BLaER1 (cell line): ENCODE data around the gene TASP1.

Experiments used
- H3K27ac ChIP-seq: shearing (Covaris generic); formaldehyde crosslinking; 2 replicates; pipeline ENCODE4 v1.8.1; 2022
- H3K27me3 ChIP-seq: shearing (Covaris generic); formaldehyde crosslinking; 2 replicates; pipeline ENCODE4 v1.8.1; 2022
- H3K36me3 ChIP-seq: shearing (Covaris generic); formaldehyde crosslinking; 2 replicates; pipeline ENCODE4 v1.8.1; 2022
- H3K4me1 ChIP-seq: shearing (Covaris generic); formaldehyde crosslinking; 2 replicates; pipeline ENCODE4 v1.8.1; 2022
- H3K4me2 ChIP-seq: shearing (Covaris generic); formaldehyde crosslinking; 2 replicates; pipeline ENCODE4 v1.8.1; 2022
- H3K4me3 ChIP-seq: shearing (Covaris generic); formaldehyde crosslinking; 2 replicates; pipeline ENCODE4 v1.8.1; 2022
- H3K9ac ChIP-seq: shearing (Covaris generic); formaldehyde crosslinking; 2 replicates; pipeline ENCODE4 v1.8.1; 2022
- H3K9me3 ChIP-seq: shearing (Covaris generic); formaldehyde crosslinking; 2 replicates; pipeline ENCODE4 v1.8.1; 2022
- H4K20me1 ChIP-seq: shearing (Covaris generic); formaldehyde crosslinking; 2 replicates; pipeline ENCODE4 v1.8.1; 2022
- Cebpa-rat ChIP-seq: shearing (Covaris generic); IDR thresholded peaks from 2 replicates; pipeline ENCODE4 v1.8.1; 2022

Gene TASP1

DNA sequence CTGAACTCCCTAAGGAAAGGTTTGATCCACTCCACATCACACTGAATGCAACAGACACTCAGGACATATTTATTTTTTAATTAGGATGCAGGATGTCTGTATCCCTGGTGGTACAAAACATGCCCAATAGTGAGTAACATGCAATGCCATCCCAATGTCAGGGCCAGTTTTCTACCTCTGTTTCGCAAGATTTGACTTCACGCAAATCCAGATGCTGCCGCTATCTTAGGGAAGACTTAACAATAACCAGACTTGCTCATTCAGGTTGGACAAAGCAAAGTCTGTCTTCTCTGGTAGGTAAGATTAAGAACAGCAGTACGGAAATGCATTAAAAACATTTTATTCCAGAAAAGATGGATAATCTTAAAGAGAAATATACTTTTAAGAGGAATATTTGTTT is 103.1 kb downstream of the TASP1 start:
- H3K27me3 ChIP-seq: no peaks in the 10 kb centered on the region
- H3K9me3 ChIP-seq: no peaks in the 10 kb centered on the region
- TF ChIP-seq Cebpa-rat: no peak
- no peak overlapping the region for H3K9ac ChIP-seq
- no peak overlapping the region for H3K4me2 ChIP-seq
- no peaks in the 10 kb centered on the region for H3K4me1 ChIP-seq
- no peak overlapping the region for H3K4me3 ChIP-seq
- no peak overlapping the region for H3K27ac ChIP-seq
- peaks cover 21% of the 10 kb centered on the region for H3K36me3 ChIP-seq
- 0 out of 2 replicates have a peak, but pooled peaks cover 7% of the 10 kb centered on the region for H4K20me1 ChIP-seq

DNA sequence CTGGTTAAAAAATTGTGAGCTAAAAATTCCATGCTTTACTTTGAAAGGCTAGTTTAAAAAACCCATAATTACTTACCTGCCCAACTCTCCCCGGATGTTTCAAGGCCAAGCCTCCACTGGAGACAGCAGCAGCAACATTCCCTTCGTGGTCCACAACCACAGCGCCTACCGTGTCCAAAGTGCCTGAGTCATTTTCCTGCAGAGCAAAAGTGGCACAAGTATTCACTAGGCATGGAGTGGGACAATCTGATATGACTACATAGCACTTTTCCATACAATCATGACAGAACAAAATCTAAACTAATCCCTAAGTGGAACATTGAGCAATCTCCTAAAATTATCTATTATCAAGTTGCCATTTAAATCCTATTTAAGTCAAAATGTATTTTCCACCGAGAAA is 104.8 kb downstream of the TASP1 start:
- H3K9ac ChIP-seq: no peak overlapping the region
- H3K4me1 ChIP-seq: no peaks in the 10 kb centered on the region
- peaks cover 23% of the 10 kb centered on the region for H3K36me3 ChIP-seq
- 0 out of 2 replicates have a peak, but pooled peaks cover 7% of the 10 kb centered on the region for H4K20me1 ChIP-seq
- no peak overlapping the region for H3K4me3 ChIP-seq
- H3K27me3 ChIP-seq: no peaks in the 10 kb centered on the region
- no peak for TF ChIP-seq Cebpa-rat
- H3K27ac ChIP-seq: no peak overlapping the region
- no peak overlapping the region for H3K4me2 ChIP-seq
- no peaks in the 10 kb centered on the region for H3K9me3 ChIP-seq

DNA sequence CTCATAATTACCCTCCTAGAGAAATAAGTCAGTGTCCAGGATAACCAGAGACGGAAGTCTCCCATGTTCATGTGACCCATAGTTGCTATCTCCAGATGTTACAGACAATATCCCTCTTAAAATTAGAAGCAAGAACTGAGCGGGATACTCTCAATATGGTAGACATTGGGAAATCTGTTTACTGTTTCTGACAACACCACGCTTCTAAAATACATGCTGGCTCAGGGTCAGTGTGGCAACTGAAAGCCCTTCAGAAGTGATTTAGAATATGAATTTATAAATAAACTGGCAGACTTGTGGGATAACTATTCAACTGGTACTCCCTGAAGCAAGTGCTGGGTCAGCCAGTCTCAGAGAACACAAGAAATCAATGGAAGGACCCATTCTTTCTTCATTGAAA is 108.6 kb downstream of the TASP1 start:
- Histone ChIP-seq H3K36me3 (peaks cover 59% of the 10 kb centered on the region), H4K20me1 (no peaks in the 10 kb centered on the region), H3K4me3 (no peak overlapping the region), H3K27me3 (no peaks in the 10 kb centered on the region), H3K4me2 (no peak overlapping the region), H3K9me3 (no peaks in the 10 kb centered on the region), H3K27ac (no peak overlapping the region), H3K4me1 (no peaks in the 10 kb centered on the region), H3K9ac (no peak overlapping the region)
- no peak for TF ChIP-seq Cebpa-rat

DNA sequence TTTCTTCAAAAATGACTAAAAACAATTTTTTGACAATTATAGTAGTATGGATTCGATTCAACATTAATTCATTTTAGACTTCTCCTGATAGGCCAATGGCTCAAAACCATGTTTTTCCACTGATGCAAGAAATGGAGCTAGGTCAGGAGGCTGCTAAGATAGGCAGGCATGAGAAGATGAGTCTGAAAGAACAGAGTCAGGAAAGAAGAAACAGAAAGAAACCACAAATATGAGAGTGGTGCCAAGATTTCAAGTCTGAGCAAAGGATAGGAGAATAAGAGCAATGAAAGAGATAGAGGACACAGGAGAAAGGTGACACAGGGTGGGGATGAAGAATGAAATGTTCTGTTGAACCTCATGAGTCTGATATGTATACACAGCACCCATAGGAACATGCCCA is 112.2 kb downstream of the TASP1 start:
- Histone ChIP-seq H3K4me3 (no peak overlapping the region), H3K27ac (no peak overlapping the region), H3K36me3 (peaks cover 73% of the 10 kb centered on the region), H3K9ac (no peak overlapping the region), H4K20me1 (no peaks in the 10 kb centered on the region), H3K27me3 (no peaks in the 10 kb centered on the region), H3K4me2 (no peak overlapping the region), H3K4me1 (no peaks in the 10 kb centered on the region), H3K9me3 (0 out of 2 replicates have a peak, but pooled peaks cover 4% of the 10 kb centered on the region)
- no peak for TF ChIP-seq Cebpa-rat

DNA sequence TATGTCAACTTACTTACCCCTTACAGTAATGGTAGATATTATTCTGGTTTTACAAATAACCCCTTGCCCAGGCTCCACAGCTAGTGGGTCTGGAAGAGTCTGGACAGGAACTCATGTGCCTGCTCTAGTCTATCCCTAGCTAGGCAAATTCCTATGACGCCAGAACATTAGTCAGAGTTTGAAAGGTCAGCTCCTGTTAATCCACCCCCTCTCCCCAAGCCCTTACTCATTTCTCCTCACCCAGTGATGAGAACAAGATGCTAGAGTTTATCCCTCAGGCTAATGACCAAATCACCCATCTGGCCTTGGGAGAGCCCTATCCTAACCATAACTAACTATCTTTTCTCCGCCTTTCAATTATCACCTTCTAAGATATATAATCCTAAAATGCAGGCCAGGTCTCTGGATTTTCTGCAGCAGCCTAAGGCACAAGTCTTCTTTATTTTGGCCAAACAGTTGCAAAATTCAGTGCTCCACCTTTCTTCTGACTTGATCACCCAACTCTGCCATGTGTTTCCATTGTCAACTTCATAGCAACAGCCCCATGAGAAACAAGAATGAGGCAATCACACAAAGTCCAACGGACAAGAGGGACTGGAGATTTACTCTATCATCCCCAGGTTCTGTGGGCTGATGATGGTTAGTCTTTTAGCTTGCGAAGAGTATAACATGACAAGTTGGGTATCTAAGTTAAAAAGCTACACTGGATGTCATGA is 113.3 kb downstream of the TASP1 start:
- Histone ChIP-seq H3K27ac (no peak overlapping the region), H3K9ac (no peak overlapping the region), H4K20me1 (no peaks in the 10 kb centered on the region), H3K4me1 (no peaks in the 10 kb centered on the region), H3K36me3 (peaks cover 68% of the 10 kb centered on the region), H3K27me3 (no peaks in the 10 kb centered on the region), H3K4me2 (no peak overlapping the region), H3K9me3 (0 out of 2 replicates have a peak, but pooled peaks cover 4% of the 10 kb centered on the region), H3K4me3 (no peak overlapping the region)
- no peak for TF ChIP-seq Cebpa-rat

DNA sequence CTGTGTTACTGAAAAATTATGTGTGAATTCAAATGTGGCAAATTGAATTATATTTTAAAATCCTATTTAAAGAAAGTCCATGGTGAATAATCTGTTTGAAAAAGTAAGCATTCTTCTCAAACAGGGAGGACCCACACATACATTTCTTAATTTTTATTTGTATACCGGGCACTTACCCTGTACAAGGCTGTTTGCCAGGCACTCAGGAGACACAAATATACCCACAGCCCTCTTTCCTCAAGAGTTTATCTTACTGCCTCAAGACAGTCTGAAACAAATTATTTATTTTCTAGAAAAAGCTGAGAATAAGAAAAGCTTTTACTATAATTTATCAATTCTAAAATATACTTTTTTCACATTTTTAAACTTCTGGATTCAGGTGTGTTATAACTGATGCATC is 114.4 kb downstream of the TASP1 start:
- H4K20me1 ChIP-seq: no peaks in the 10 kb centered on the region
- no peak overlapping the region for H3K4me2 ChIP-seq
- no peak overlapping the region for H3K9ac ChIP-seq
- H3K36me3 ChIP-seq: peaks cover 68% of the 10 kb centered on the region
- H3K4me1 ChIP-seq: no peaks in the 10 kb centered on the region
- TF ChIP-seq Cebpa-rat: no peak
- no peak overlapping the region for H3K4me3 ChIP-seq
- 0 out of 2 replicates have a peak, but pooled peaks cover 4% of the 10 kb centered on the region for H3K9me3 ChIP-seq
- no peak overlapping the region for H3K27ac ChIP-seq
- no peaks in the 10 kb centered on the region for H3K27me3 ChIP-seq

DNA sequence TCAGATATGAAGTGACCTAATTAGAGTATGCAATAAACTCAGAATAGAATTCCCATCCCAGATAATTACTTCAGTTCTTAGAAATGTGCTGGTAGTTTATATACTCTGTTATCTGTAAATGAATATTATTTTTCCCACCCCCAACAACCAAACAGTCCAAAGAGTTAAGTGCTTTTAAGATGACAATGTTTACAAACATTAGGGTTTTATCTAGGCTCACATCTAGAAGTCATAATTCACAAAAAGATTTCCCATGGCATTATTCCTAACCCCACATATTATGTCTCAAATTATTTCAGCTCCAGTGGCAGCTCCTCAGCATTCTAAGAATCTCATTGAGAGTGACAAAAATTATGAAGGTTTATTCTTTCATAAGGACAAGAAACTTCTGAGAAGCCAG is 120.9 kb downstream of the TASP1 start:
- Histone ChIP-seq H3K4me1 (no peaks in the 10 kb centered on the region), H3K27ac (no peak overlapping the region), H3K27me3 (no peaks in the 10 kb centered on the region), H3K9ac (no peak overlapping the region), H3K36me3 (peaks cover 34% of the 10 kb centered on the region), H3K4me3 (no peak overlapping the region), H3K4me2 (no peak overlapping the region), H3K9me3 (peaks cover 11% of the 10 kb centered on the region; the same call in 1 of the 2 replicates), H4K20me1 (no peaks in the 10 kb centered on the region)
- TF ChIP-seq Cebpa-rat: no peak

DNA sequence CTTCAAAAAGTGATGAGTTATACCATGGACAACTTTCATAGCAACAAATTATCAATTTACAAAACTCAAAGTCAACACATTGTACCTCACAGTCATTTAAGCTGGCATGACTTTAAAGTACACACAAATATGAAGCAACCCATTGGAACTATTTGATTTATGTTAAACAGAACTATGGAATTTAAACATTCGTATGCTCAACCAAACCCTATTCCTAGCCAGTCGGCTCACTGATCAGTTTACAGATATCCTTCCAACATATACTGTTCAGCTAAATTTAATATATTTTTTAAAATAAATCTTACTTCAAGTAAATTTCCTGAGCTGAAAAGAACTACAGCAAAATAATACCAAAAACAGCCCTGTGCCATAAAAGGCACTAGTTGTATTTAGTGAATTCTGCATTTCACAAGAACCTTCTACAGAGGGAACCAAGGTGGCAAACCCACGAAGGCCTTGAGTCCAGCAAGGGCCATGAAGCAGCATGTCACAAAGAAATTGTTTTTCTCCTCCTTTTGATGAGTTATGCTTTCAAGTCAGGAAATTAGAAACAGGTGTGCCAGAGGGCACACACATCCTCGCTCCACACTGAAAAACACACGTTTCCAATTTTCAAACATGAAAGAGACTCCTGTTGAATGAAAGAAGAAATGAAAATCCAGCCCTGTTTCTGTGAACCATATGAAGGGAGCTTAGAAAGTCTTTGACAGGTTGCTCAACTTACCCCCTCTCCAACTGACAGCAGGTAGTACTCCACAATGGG is 122.8 kb downstream of the TASP1 start:
- Histone ChIP-seq H4K20me1 (no peaks in the 10 kb centered on the region), H3K4me2 (no peak overlapping the region), H3K36me3 (peaks cover 25% of the 10 kb centered on the region), H3K27ac (no peak overlapping the region), H3K9ac (no peak overlapping the region), H3K4me1 (no peaks in the 10 kb centered on the region), H3K27me3 (no peaks in the 10 kb centered on the region), H3K9me3 (peaks cover 15% of the 10 kb centered on the region; the same call in 1 of the 2 replicates), H3K4me3 (no peak overlapping the region)
- no peak for TF ChIP-seq Cebpa-rat

DNA sequence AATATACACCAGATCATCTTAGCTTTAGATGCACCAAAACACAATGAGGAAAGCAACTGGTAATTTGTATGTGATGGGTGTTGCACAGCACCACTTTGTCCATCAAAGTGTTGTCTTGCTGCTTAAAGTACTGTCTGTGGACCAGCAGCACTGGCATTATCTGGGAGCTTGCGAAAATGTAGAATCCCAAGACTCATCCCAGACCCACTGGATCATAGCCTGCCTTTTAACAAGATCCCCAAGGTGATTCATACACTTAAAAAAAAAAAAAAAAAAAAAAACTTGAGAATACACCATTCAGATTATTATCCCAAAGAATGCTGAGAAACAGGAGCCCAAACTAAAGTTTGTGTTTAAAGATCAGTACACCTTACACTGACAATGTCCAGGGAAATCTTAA is 123.4 kb downstream of the TASP1 start:
- H3K27me3 ChIP-seq: no peaks in the 10 kb centered on the region
- no peak for TF ChIP-seq Cebpa-rat
- no peaks in the 10 kb centered on the region for H4K20me1 ChIP-seq
- H3K4me1 ChIP-seq: no peaks in the 10 kb centered on the region
- no peak overlapping the region for H3K27ac ChIP-seq
- peaks cover 15% of the 10 kb centered on the region; the same call in 1 of the 2 replicates for H3K9me3 ChIP-seq
- no peak overlapping the region for H3K4me3 ChIP-seq
- peaks cover 25% of the 10 kb centered on the region for H3K36me3 ChIP-seq
- no peak overlapping the region for H3K9ac ChIP-seq
- no peak overlapping the region for H3K4me2 ChIP-seq

DNA sequence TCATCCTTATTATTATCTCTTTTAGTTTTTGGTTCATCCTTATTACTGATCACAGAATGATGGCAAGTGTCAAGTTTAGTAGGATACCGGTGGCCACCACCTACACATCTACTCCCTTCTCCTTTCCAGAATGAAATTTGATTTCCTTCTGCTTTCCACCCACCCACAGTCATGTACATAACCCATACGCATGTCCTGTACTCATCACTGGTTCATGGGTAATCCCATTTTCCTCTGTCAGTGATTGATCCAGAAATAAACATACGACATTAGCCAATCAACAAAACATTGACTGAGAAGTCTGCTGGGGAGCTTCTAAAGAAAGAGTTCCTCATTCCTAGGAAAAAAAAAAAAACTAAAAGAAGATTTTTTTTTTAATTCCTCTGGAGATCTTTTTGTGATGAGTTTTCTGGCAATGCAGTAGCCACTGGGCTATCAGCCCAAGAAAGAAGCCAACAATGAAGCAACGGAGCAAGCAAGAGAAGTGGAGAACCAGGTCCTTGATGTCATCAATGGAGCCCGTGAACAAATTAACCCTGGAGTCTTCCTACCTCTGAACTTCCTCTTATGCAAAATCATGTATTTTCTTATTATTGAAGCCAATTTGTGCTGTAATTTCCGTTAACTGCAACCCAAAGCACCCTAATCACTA is 127.8 kb downstream of the TASP1 start:
- Histone ChIP-seq H3K9ac (no peak overlapping the region), H3K36me3 (peaks cover 23% of the 10 kb centered on the region), H3K4me3 (no peak overlapping the region), H3K27me3 (no peaks in the 10 kb centered on the region), H3K4me1 (no peaks in the 10 kb centered on the region), H3K27ac (no peak overlapping the region), H3K4me2 (no peak overlapping the region), H3K9me3 (peaks cover 27% of the 10 kb centered on the region), H4K20me1 (no peaks in the 10 kb centered on the region)
- TF ChIP-seq Cebpa-rat: no peak
